GM21737 (cell line): ENCODE data around the gene RFX1.
"Not testable (repeated sequence)": the region's sequence is repeated elsewhere in the genome, so short reads cannot be mapped to it uniquely, and the experiment has no call there.

Source experiments
- ATAC-seq: cut with Tn5 transposase; IDR thresholded peaks from one replicate; pipeline ENCODE4 v1.9.1; 2021; ENCODE audit warnings: mild to moderate bottlenecking, moderate library complexity; ENCODE audit not compliant: unreplicated experiment

The RFX1 gene

DNA sequence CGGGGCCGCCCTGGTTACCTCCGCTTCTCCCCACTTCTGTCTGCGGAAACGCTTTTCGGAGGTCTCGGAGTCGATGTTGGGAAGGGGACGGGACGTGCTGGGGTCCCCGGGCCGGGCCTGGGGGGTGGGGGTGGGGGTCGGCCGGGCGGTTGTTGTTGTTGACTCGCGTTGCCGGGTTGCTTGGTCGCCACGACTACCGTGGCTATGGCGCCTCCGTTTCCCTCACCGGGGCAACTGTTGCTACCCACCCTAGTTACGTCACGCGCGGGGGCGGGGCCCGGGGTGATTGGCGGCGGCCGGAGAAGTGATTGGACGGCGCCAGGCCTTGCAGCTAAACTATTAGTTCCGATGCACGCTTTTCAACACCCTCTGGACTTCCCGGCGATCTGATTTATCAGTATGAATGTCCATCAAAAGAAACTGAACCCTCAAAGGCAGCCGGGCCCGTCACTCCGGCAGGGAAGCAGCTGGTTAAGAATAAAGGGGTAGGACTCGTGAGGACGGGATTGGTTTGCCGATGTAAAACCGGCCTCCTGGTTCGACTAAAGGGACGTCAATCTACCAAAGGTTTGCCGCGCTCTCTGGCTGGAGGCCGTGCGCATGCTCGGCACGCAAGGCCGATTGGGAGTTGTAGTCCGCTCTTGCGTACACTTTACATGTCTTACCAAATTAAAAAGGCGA is at the start of gene RFX1:
Gene RFX1 (minus strand): TSS at position 236 of the 681 bp plus-strand sequence. CDS start 12,477 bp downstream, outside the sequence.
- ATAC-seq: peak; percentile 68

DNA sequence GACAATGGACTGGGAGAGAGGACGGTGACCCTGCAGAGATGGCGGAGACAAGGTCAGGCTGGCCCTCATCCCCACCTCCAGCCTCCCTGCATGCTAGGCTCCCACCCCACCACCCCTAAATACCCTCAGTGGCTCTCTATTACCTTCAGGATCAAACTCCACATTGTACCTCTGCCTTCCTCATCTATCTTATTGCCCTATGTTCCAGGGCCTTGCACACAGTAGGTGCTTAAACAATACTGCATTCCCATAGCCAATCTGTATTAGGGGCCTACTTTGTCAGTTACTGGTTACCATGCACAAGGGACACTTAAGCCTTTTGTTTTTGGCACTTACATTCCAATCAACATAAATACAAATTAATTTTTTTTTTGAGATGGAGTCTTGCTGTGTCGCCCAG is 49.3 kb upstream of the RFX1 start:
- ATAC-seq: no peak

- no peak for ATAC-seq
Measured at GRCh38 chr19:14054721-14055120, 48.6 kb upstream of the RFX1 start.

DNA sequence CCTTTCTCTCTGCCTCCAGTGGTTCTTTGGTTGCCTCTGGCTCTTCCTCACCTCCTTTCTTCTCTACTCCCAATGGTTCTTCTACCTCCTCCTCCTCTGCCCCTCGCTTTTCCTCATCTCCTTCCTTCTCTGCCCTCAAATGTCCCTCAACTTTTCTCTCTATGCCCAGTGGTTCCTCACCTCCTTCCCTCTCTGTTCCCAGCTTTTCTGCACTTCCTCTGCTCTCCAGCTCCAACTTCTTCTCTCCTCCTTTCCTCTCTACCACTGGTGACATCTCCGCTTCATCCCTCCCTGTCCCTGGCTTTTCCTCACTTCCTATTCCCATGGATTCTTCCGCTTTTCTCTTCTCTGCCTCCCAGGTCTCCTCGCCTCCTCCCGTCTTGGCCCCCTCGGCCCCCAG is 48.0 kb upstream of the RFX1 start:
- ATAC-seq: no peak

DNA sequence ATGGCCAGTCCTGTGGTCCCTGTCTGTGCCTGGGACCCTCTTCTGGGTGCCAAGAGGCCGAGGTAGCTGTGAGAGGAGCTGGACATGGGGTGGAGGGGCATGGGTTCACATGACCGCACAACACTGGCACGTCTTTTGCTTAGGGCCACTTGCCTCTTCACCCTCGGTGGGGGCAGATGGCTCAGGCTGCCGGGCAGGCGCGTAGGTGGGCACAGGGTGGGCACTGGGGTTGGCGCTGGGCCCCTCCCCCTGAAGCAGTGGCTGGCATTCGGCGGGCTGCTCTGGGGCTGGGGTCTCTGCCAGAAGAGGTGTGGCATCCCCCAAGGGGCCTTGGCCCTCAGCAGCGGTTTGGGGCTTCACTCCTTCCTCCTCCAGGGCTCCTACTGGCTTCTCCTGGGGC is 47.4 kb upstream of the RFX1 start:
- no peak for ATAC-seq

- no peak for ATAC-seq
Measured at GRCh38 chr19:14053032-14053431, 46.9 kb upstream of the RFX1 start.

- ATAC-seq: no peak
Measured at GRCh38 chr19:14052470-14052869, 46.4 kb upstream of the RFX1 start.

GRCh38 chr19:14051980-14052379 is 45.9 kb upstream of the RFX1 start:
- ATAC-seq: no peak

DNA sequence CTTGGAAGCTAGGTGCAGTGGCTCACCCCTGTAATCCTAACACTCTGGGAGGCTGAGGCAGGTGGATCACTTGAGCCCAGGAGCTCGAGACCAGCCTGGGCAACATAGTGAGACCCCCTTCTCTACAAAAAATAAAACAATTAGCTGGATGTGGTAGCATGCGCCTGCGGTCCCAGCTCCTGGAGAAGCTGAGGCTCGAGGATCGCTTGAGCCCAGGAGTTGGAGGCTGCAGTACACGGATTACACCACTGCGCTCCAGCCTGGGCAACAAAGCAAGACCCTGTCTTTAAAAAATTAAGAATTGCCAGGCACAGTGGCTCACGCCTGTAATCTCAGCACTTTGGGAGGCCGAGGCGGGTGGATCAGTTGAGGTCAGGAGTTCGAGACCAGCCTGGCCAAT is 44.8 kb upstream of the RFX1 start:
- ATAC-seq: not testable (repeated sequence)

GRCh38 chr19:14050512-14050911 is 44.4 kb upstream of the RFX1 start:
- ATAC-seq: no peak

- no peak for ATAC-seq
Measured at GRCh38 chr19:14048443-14049153, 42.5 kb upstream of the RFX1 start.

DNA sequence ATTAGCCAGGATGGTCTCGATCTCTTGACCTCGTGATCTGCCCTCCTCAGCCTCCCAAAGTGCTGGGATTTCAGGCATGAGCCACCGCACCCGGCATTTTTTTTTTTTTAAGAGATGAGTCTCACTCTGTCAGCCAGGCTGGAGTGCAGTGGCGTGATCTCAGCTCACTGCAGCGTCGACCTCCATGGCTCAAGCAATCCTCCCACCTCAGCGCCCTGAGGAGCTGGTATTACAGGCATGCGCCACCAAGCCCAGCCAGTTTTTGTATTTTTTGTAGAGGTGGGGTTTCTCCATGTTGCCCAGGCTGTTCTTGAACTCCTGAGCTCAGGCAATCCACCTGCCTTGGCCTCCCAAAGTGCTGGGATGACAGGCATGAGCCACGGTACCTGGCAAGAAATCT is 41.7 kb upstream of the RFX1 start:
- ATAC-seq: not testable (repeated sequence)

DNA sequence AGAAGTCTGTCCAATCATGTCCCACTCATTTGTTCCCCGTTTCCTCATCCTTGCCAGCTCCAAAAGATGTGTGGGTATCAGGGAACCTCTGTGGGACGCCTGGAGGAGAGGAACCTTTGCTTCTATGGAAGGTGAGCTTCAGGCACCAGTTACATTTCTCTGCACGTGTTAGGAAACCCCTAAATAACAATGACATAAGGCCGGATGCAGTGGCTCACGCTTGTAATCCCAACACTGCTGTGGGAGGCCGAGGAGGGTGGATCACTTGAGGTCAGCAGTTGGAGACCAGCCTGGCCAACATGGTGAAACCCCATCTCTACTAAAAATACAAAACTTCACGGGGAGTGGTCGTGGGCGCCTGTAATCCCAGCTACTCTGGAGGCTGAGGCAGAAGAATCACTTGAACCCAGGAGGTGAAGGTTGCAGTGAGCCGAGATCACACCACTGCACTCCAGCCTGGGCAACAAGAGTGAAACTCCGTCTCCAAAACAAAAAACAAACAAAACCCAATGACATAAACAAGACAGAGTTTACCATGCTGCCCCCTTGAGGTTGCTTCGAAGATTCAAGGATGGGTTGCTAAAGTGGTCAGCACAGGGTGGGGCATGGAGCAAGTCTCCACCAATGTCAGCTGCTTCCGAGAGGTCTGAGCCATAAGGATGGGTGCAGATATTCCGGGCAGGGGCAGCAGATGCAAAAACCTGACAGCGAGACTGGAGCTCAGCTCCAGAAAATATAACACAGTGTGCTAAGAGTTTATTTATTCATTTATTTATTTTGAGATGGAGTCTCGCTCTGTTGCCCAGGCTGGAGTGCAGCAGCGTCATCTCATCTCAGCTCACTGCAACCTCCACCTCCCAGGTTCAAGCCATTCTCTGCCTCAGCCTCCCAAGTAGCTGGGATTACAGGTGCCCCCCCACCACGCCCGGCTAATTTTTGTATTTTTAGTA is 36.8 kb upstream of the RFX1 start:
- not testable (repeated sequence) for ATAC-seq

GRCh38 chr19:14039181-14039580 is 33.1 kb upstream of the RFX1 start:
- no peak for ATAC-seq

- no peak for ATAC-seq
Measured at GRCh38 chr19:14035706-14036105, 29.6 kb upstream of the RFX1 start.

- ATAC-seq: not testable (repeated sequence)
Measured at GRCh38 chr19:14035159-14035558, 29.0 kb upstream of the RFX1 start.

DNA sequence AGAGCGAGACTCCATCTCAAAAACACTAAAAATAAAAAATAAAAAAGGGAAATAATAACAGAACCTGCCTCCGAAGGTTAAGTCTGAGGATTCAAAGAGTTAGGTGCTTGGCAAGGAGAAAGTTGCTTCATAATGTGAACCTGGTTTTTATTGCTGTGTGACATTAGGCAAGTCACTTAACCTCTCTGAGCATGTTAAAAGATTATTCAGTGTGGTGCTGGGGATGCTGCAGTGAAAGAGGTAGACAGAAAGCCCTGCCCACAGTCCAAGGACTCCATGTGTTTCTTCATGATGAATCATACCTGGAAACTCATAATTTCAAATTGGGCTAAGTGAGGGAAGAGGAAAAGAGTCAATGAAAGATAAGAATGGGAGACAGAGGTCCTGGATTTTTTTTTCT is 27.8 kb upstream of the RFX1 start:
- ATAC-seq: no peak

- peak; percentile 54 for ATAC-seq
Measured at GRCh38 chr19:14031719-14032480, 25.8 kb upstream of the RFX1 start, which contains the start of gene IL27RA. IL27RA (plus strand) TSS chr19:14031762; CDS start chr19:14031873, 111 bp downstream.

DNA sequence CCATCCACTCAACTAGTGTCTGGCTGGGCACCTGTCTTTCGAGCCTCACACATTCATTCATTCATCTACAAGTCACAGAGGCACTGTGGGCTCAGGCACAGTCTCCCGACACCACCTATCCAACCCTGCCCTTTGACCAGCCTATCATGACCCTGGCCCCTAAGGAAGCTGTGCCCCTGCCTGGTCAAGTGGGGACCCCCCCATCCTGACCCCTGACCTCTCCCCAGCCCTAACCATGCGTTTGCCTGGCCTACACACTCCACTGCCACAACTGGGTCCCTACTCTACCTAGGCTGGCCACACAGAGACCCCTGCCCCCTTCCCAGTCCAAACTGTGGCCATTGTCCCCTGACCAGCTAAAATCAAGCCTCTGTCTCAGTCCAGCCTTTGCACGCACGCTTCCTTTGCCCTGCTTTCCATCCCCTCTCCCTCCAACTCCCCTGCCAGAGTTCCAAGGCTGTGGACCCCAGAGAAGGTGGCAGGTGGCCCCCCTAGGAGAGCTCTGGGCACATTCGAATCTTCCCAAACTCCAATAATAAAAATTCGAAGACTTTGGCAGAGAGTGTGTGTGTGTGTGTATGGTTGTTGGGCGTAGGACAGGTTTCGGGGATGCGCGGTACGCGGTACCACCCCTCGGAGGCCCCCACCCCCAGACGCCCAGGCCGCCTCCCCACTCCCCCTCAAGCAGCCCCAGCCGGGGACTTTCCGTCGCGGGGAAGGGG is 25.0 kb upstream of the RFX1 start:
- ATAC-seq: peak; percentile 28

DNA sequence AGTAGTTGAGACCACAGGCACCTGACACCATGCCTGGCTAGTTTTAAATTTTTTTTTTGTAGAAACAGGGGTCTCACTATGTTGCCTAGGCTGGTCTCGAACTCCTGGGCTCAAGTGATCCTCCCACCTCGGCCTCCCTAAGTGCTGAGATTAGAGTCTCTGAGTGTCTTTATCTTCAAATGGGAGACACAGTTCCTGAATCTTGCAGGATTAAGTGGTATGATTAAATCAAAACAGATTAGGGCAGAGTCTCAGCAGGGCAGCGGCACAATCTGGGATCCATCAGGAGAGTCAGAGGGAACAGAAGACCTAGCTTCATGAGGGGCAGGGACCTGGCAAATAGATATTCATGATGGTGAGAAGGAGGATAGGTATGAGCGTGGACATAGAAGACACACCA is 22.8 kb upstream of the RFX1 start:
- ATAC-seq: no peak
